ENCODE data around the gene VTI1B. TPM values are rescaled to one million over a fixed set of nuclear protein-coding genes. Genes with fewer than 3 reads are reported as not detected.

Gene VTI1B
- total and polyA plus RNA-seq, 4 donors: 26.5 to 76.3 (median 28.9) TPM

GRCh38 chr14:67618617-67619063, 55.8 kb downstream of the VTI1B start:
- no peaks in the 10 kb centered on the region for H3K27me3 ChIP-seq (ENCODE audit: control insufficient read depth in 4 of 4, insufficient read depth in 4 of 4, low read length in 3 of 4)
- peaks cover 0 to 14% (median 4%) of the 10 kb centered on the region in 4 donors for H3K4me1 ChIP-seq (ENCODE audit: control insufficient read depth in 4 of 4, insufficient read depth in 4 of 4, low read length in 3 of 4)
- H3K27ac ChIP-seq (ENCODE audit: low read depth in 1 of 2, low read length in 2 of 2): no peak overlapping the region
- no peak for DNase-seq (ENCODE audit: low spot score)
- no peak overlapping the region for H3K9ac ChIP-seq (ENCODE audit: low read depth in 1 of 2, low read length in 2 of 2)
- no peaks in the 10 kb centered on the region for H3K36me3 ChIP-seq (ENCODE audit: control insufficient read depth in 4 of 4, insufficient read depth in 3 of 4, low read depth in 1 of 4, low read length in 3 of 4)
- H3K9me3 ChIP-seq (ENCODE audit: control insufficient read depth in 4 of 4, low read length in 3 of 4): no peaks in the 10 kb centered on the region
- H3K4me3 ChIP-seq (ENCODE audit: low read depth in 1 of 3, low read length in 3 of 3): no peak overlapping the region
- TF ChIP-seq CTCF (IDR thresholded peaks at IDR 0.05; ENCODE audit: low read depth, low read length, missing input control) (peak; percentile 53), RAD21 (IDR thresholded peaks at IDR 0.05) (peak; percentile 79 to 85), JUND (IDR thresholded peaks at IDR 0.05) (no peak)

GRCh38 chr14:67610491-67610890, 63.9 kb downstream of the VTI1B start:
- Histone ChIP-seq H3K4me1 (ENCODE audit: control insufficient read depth in 4 of 4, insufficient read depth in 4 of 4, low read length in 3 of 4) (no peaks in the 10 kb centered on the region), H3K27me3 (ENCODE audit: control insufficient read depth in 4 of 4, insufficient read depth in 4 of 4, low read length in 3 of 4) (no peaks in the 10 kb centered on the region), H3K9ac (ENCODE audit: low read depth in 1 of 2, low read length in 2 of 2) (no peak overlapping the region), H3K36me3 (ENCODE audit: control insufficient read depth in 4 of 4, insufficient read depth in 3 of 4, low read depth in 1 of 4, low read length in 3 of 4) (no peaks in the 10 kb centered on the region), H3K9me3 (ENCODE audit: control insufficient read depth in 4 of 4, low read length in 3 of 4) (no peaks in the 10 kb centered on the region), H3K27ac (ENCODE audit: low read depth in 1 of 2, low read length in 2 of 2) (no peak overlapping the region), H3K4me3 (ENCODE audit: low read depth in 1 of 3, low read length in 3 of 3) (no peak overlapping the region)
- DNase-seq (ENCODE audit: low spot score): no peak
- 93% methylated on average over 1 of the region's 1 CpG for WGBS
- TF ChIP-seq GABPA (IDR thresholded peaks at IDR 0.05 in 1 of 2, conservative IDR thresholded peaks at IDR 0.05 in 1 of 2) (no peak), TAF1 (conservative IDR thresholded peaks at IDR 0.05) (no peak), FOXA2 (IDR thresholded peaks at IDR 0.05) (no peak), NR2F2 (IDR thresholded peaks at IDR 0.05) (no peak), JUND (IDR thresholded peaks at IDR 0.05) (no peak), ZBTB33 (IDR thresholded peaks at IDR 0.05) (no peak), ATF3 (IDR thresholded peaks at IDR 0.05) (no peak), RAD21 (IDR thresholded peaks at IDR 0.05) (no peak), HNF4G (IDR thresholded peaks at IDR 0.05) (no peak), REST (IDR thresholded peaks at IDR 0.05) (no peak), YY1 (IDR thresholded peaks at IDR 0.05) (no peak)
